Effector memory CD4-positive, alpha-beta T cell (primary cell): ENCODE data around the gene CADM1.

Experiments
- DNase-seq, 3 donors: peaks; one replicate each; pipeline ENCODE4 v3.0.0-alpha.2; 2020
- H3K27ac ChIP-seq: 2 replicates; pipeline ENCODE4 v1.7.0; 2013; ENCODE audit warnings: mild to moderate bottlenecking, low read length, moderate library complexity; ENCODE audit not compliant: insufficient read depth, poor library complexity, severe bottlenecking
- H3K27me3 ChIP-seq: replicated peaks from 2 replicates; pipeline ENCODE4 v1.7.0; 2013; ENCODE audit warnings: mild to moderate bottlenecking, low read length; ENCODE audit not compliant: insufficient read depth, control insufficient read depth, poor library complexity, severe bottlenecking
- H3K36me3 ChIP-seq: 2 replicates; pipeline ENCODE4 v1.7.0; 2013; ENCODE audit warnings: mild to moderate bottlenecking, low read length, moderate library complexity; ENCODE audit not compliant: control insufficient read depth, insufficient read depth
- H3K4me1 ChIP-seq: 2 replicates; pipeline ENCODE4 v1.7.0; 2013; ENCODE audit warnings: low read length, mild to moderate bottlenecking; ENCODE audit not compliant: control insufficient read depth, insufficient read depth, poor library complexity, severe bottlenecking
- H3K4me3 ChIP-seq: 2 replicates; pipeline ENCODE4 v1.7.0; 2013; ENCODE audit warnings: low read length, low read depth, mild to moderate bottlenecking; ENCODE audit not compliant: insufficient read depth, poor library complexity, severe bottlenecking
- H3K9me3 ChIP-seq: 2 replicates; pipeline ENCODE4 v1.7.0; 2013; ENCODE audit warnings: mild to moderate bottlenecking, low read length, moderate library complexity; ENCODE audit not compliant: control insufficient read depth

The CADM1 gene

GRCh38 chr11:115515647-115516395, 11.6 kb upstream of the CADM1 start:
- no peak overlapping the region for H3K4me3 ChIP-seq
- DNase-seq = no peak
- H3K27me3 ChIP-seq = no peaks in the 10 kb centered on the region

DNA sequence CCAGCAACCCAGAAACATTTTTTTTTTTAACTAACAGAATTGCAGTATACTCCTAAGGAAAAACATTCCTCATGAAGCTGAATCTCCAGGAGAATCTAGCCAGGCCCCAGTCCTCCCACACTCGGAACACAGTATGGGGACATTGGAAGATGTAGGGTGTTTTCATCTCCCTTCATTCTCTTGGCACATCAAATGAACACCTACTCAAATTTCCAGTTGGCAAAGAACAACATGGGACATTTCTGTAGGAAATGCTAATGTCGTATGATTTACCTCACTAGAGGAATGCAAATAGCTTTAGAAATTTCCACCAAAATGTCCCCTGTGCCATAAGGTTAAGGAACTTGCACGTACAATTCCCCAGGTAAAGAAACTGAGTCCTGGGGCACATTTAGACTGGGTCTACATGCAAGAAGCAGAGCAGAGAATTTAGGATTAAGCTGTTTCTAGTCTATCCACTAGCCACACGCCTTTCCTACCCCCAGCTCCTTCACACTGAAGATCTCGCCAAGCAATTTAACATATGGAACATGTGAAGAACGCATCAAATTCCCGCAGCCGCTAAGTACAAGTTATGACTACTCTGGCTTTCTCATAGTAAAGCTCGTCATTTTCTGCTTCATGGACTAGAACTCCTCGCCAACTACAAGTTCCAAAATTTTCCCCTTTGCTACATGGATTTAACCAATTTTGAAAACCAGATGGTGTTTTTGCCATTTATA, 2.9 kb upstream of the CADM1 start:
- no peak for DNase-seq
- H3K9me3 ChIP-seq = no peaks in the 10 kb centered on the region
- no peak overlapping the region for H3K4me3 ChIP-seq
- no peaks in the 10 kb centered on the region for H3K36me3 ChIP-seq
- no peak overlapping the region for H3K27ac ChIP-seq
- peaks cover 21% of the 10 kb centered on the region for H3K4me1 ChIP-seq
- peaks cover 27% of the 10 kb centered on the region for H3K27me3 ChIP-seq

More at GRCh38 chr11:115515647-115516395, 11.6 kb upstream of the CADM1 start:
- no peaks in the 10 kb centered on the region for H3K36me3 ChIP-seq
- H3K4me1 ChIP-seq = no peaks in the 10 kb centered on the region
- no peaks in the 10 kb centered on the region for H3K9me3 ChIP-seq
- H3K27ac ChIP-seq = no peak overlapping the region

GRCh38 chr11:115505175-115505574, 960 bp upstream of the CADM1 start:
- Histone ChIP-seq H3K9me3 (no peaks in the 10 kb centered on the region), H3K27ac (no peak overlapping the region), H3K27me3 (peaks cover 34% of the 10 kb centered on the region), H3K4me1 (peaks cover 21% of the 10 kb centered on the region), H3K4me3 (peak overlapping the region; percentile 55), H3K36me3 (no peaks in the 10 kb centered on the region)
- DNase-seq = no peak

- H3K27me3 ChIP-seq = peaks cover 34% of the 10 kb centered on the region
- no peaks in the 10 kb centered on the region for H3K36me3 ChIP-seq
- no peak for DNase-seq
- H3K4me3 ChIP-seq = peak overlapping the region; percentile 55
- no peaks in the 10 kb centered on the region for H3K9me3 ChIP-seq
- peaks cover 21% of the 10 kb centered on the region for H3K4me1 ChIP-seq
- H3K27ac ChIP-seq = peak overlapping the region; percentile 25
Observed at GRCh38 chr11:115503886-115504275, 334 bp downstream of the CADM1 start.

DNA sequence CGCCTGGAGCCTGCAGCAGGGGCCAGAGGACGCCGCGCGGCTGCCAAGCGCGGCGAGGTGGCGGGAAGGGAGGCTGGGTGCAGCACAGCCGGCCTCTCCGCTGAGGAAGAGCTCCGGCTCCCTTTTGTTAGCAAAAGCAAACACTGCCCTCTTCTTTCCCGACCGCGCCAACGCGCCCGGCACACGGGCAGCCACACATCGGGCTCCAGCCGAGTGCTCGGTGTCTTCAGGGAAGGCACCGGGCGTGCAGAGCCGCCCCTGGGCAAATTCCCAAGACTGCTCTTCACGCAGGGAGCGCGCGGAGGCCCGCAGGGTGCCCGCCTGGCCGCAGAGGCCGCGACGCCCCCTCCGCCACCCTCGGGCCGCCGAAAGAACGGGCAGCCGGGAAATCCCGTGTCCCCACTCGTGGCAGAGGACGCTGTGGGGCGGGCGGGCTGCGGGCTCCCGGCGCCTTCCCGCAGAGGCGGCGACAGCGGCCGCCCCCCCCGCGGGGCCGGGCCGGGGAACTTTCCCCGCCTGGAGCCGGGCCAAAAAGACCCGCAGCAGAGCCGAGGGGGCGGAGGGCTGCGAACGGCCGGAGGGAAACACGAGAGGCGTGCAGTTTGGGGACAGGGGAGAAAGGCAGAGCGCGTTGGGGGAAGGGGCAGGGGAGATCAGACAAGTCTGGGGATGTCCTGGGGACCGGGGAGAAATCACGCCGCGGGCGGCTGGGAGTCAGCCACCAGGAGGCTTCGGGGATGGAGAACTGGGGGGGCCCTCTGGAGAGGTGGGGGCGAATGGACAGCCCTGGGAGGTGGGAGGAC, 931 bp downstream of the CADM1 start:
- no peaks in the 10 kb centered on the region for H3K9me3 ChIP-seq
- H3K4me1 ChIP-seq = peaks cover 21% of the 10 kb centered on the region
- no peak overlapping the region for H3K27ac ChIP-seq
- H3K4me3 ChIP-seq = peak overlapping the region; percentile 55
- no peaks in the 10 kb centered on the region for H3K36me3 ChIP-seq
- peaks cover 34% of the 10 kb centered on the region for H3K27me3 ChIP-seq
- peak in 1 of 3 donors; percentile 8 for DNase-seq

DNA sequence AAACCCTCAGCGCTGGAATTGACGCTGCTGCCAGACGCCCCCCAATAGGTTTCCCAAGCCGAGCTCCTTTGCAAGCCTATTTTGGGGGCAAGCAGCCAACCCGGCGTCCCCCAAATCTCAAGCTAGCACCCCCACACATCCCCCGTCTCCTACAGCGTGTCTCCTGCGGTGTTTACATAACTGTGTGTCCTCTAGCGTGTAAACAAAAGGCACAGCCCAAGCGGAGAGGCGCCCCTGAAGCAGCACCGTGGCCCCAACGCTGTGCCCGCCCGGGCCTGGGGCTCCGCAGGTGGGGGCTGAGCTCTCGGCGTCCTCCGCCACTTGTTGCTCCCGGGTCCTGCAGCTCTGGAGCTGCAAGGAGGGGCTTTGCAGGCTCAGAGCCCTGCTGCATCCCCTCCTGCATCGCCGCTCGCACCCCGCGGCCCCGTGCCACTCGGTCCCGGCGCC, 1.6 kb downstream of the CADM1 start:
- Histone ChIP-seq H3K9me3 (no peaks in the 10 kb centered on the region), H3K27ac (no peak overlapping the region), H3K4me1 (peaks cover 21% of the 10 kb centered on the region), H3K27me3 (peaks cover 34% of the 10 kb centered on the region), H3K4me3 (peak overlapping the region; percentile 55), H3K36me3 (no peaks in the 10 kb centered on the region)
- no peak for DNase-seq

DNA sequence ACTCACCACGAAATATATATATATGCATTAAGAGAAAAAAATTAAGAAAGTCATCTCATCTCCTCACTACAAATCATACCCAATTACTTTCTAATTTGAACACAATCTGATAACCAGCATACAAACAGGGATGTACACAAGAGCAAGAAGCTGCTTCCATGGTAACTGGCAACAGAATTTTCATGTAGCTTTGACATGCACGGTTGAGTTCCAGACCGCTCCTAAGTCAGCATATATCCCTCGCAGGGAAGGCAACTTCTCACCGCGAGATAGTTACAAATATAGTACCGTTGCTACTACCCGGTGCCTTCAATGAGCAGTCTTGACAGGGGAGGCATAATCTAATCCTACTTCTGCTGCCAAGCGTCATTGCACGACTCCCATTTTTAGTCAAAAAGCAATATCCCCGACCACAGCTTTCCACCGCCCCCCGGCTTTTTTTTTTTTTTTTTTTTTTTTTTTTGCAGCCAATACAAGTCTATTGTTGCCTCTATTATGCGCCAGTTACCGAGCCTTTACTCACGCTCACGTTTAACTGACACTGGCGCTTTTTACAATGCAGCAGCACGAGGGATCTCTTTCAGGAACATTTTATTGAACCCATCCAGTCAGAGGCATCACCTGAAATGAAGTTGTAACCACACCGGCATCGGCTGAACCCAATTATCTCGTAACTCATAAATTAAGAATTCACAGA, 2.2 kb downstream of the CADM1 start:
- no peak for DNase-seq
- Histone ChIP-seq H3K4me1 (peaks cover 21% of the 10 kb centered on the region), H3K36me3 (no peaks in the 10 kb centered on the region), H3K4me3 (peak overlapping the region; percentile 55), H3K27me3 (peaks cover 34% of the 10 kb centered on the region), H3K27ac (no peak overlapping the region), H3K9me3 (no peaks in the 10 kb centered on the region)

DNA sequence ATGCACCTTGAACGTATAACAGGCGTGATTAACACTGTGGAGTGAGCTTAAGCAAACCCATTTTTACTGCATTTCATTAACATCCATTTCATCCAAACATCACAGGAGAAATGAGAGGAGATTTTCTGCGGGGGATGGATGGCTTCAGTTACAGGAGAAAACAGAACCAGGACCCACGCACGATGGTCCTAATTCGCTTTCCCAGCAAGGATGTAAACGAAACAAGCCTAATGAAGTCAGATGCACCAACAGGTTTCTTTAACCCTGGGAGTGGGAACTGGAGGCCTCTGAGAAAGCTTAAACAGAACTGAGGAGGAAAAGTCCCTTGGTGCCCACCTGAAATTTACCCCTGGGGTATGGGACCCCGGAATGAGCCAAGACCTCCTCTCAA, 2.7 kb downstream of the CADM1 start:
- Histone ChIP-seq H3K4me3 (no peak overlapping the region), H3K27ac (no peak overlapping the region), H3K9me3 (no peaks in the 10 kb centered on the region), H3K36me3 (no peaks in the 10 kb centered on the region), H3K4me1 (peaks cover 21% of the 10 kb centered on the region), H3K27me3 (peaks cover 34% of the 10 kb centered on the region)
- DNase-seq = no peak

- no peak for DNase-seq
- H3K27ac ChIP-seq = no peak overlapping the region
- H3K36me3 ChIP-seq = no peaks in the 10 kb centered on the region
- peaks cover 34% of the 10 kb centered on the region for H3K27me3 ChIP-seq
- H3K4me1 ChIP-seq = peaks cover 21% of the 10 kb centered on the region
- H3K4me3 ChIP-seq = no peak overlapping the region
- no peaks in the 10 kb centered on the region for H3K9me3 ChIP-seq
Observed at GRCh38 chr11:115500547-115501501, 3.4 kb downstream of the CADM1 start.
